GM18508 (cell line): Measurements from ENCODE around the gene CTSE.

Experiments
- ATAC-seq: cut with Tn5 transposase; IDR thresholded peaks from one replicate; pipeline ENCODE4 v1.9.1; 2021; ENCODE audit warnings: moderate number of reproducible peaks; ENCODE audit not compliant: insufficient read depth, unreplicated experiment

Gene CTSE

DNA sequence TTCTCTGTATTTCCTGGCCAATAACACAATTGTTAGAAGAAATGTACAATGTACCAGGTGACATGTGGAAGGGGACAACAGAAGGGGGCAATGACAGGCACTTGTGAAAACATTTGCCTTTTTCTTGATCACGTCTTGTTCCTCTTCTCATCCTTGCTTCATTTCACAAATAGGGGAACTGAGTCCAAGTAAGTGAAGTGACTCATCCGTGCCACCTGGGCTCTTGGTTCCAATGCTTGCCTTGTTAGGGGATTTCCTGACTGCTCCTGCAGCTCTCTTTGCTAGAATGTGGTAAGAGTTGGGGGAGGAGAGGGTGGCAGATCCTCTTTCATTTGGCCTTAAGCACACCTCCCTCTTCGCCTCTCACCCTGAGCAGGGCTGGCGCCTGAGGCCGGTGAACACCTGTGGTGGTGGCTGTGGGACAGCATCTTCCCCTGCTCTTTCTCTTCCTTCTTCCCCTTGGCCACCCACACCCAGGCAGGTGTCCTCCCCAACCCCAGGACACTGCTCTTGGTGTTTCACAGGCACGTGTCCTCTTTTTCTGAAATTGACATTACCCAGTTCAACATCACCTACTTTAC is 27.1 kb upstream of the CTSE start:
- peak; percentile 76 for ATAC-seq

DNA sequence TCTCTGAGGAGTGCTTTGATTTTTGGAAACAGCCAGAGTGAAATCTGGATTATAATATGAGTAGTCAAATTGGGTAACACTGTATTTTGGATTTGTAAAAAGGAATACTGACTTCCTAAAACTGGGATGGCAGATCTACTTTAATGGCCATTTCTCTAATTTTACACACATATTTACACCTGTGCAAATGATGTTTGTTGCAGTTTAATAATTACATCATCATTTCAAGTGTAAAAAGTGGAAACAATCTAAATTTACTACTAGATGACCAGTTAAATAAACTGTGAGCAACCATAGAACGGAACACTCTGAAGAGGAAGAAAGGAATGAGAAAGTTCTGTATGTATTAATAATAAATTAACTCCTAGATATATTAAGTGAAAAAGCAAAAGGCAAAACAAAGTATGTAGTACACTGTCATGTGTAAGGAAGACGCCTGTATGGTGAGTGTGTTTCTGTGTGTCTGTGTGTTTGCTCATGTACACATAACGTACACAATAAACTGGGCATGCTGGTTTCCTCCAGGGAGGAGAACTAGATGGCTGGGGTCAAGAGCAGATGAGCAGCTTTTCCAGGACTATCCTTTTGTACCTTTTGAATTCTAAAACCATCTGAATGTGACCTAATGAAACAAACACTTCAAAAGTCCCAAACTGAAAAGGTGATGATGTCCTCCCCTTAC is 26.4 kb upstream of the CTSE start:
- no peak for ATAC-seq

DNA sequence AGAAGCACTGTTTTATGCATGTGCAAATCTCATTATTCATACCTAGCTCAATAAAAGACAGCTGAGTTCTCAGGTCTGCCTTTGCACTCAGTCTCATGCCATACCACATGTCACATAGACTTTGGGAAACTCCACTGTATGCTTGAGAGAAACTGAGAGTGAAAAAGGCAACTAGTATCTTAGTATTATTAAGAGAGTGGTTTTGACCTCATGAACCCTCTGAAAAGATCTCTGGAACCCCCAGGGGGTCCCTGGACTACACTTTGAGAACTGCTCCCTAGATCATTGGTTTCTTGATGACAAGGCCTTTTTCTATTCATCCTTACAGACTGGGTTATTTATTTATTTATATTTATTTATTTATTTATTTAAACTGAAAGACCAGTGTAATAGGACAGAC is 25.6 kb upstream of the CTSE start:
- ATAC-seq: peak; percentile 33

DNA sequence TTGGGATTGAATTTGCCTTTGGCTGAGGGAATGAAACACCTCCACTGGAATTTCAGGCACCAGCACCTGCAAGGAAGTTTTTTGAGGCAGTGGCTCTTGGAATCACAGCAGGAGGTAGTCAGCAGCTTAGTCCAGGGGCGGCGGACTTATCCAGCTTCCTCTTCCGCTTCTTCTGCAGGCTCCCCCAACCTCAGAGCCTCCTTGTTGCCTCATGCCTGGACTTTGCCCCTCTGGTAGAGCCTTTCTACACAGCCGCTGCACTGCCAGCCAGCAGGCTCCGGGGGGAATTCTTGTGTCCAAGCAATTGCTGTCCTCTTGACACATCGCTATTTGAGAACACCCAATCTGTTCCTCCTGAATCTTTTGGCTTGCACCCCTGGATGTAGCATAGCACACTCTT is 24.9 kb upstream of the CTSE start:
- no peak for ATAC-seq

DNA sequence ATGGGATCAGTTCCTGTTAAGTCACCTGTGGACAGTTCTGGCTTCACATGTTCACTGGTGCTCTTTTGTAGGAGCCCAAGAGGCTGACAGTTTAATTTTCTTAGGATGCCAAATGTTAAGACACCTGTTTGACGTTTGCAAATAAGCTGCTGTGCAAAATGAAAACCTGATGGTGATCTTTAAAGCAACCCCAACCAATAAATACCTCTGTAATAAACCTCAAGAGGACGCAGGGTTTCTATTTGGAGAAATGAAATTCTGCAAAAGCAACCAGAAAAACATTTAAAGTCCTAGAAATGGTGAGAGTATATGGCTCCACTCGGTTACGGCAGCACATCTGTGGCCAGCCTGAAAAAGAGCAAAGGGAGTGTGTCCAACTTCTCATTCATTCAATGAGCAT is 23.6 kb upstream of the CTSE start:
- no peak for ATAC-seq

DNA sequence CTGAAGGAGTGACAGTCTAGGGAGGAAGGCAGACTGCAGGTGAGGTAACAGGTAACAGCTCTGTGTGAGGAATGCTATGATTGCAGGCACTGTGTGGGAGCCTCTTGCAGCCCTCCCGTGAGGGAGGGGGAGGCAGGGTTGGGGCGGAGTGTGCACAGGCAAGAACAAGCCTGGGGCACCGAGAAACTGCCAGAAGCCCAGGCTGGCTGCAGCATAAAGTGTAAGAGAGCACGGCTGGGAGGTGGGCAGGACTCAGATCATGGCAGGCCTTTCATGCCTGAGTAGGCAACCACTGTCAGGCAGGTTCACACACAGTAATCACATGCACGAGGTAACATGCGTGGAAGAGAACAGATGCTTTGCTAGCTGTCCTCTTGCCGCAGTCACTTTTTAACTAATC is 17.9 kb upstream of the CTSE start:
- ATAC-seq: no peak

DNA sequence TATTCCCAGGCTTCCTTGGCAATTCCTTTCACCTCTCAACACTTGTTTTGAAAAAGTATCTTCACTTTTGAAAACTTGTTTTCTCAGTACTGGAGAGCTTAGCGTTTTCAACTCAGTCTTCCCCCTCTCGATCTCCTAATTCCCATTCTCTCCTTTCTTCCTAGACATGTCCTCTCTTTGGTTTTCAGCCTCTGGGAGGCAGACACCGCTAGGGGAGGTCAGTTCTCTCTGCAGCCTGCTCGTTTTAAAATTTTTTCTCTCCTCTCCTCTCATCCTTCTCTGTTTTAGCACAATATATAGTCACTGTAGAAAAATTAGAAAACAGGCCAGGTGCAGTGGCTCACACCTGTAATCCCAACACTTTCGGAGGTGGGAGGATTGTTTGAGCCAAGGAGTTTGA is 16.6 kb upstream of the CTSE start:
- no peak for ATAC-seq

DNA sequence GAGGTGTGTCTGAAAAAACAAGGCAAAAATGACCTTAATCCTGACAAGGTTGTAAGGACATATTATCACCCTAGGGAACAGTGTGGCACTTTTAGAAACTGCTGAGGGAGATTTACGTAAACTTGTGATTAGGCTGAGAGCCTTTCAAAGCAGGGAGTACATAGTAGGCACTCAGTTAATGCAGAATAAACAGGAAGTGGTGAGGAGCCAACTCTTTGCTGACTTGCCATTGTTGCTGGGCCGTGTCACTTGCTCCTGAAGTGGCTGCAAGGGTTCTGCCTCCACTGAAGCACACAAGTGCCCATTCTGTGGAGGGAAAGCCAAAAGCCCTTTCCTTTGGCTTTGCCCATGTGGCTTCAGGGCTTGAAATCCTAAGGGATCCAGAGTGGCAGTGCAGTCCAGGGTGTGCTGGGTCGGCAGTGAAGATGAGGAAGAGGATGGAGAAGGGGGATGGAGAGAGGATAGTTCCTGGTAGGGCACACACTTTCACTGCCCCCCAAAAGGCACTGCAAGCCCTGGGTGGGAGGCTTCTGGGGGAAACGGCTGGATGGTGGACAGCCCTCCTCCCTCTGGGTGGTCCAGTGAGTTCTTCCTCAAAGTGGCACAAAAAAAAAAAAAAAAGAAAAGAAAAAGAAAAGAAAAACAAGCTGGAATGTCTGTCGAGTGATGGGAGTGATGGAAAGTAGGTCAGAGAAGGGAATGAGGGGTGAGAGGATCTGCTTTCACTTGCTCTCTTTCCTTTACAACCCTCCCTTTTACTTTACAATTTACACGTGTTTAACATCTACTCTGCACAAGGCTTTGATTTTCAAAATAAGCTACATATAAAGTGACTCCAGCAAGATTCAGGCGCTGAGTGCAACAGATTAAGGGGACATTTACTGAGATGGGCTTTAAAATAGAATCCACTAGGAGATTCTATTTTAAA is 15.6 kb upstream of the CTSE start:
- ATAC-seq: no peak

DNA sequence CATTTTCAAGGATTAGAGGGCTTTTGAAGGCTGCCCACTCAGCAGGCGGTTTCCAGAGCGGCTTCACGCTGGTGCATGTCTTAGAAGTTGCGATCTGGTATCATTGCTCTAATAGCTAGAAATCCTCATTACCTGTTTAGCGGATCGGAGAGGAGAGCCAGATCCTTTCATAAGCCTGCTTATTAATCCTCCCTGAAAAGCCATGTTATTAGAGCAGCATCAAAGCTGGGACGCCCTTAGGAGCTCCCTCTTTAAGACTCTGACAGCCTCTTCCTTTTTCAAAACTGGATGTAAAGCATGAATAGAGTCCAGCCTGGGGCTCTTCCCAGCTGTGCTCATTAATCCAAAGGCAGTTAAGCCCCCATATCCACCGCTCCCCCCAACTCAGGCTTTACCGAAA is 13.9 kb upstream of the CTSE start:
- no peak for ATAC-seq

DNA sequence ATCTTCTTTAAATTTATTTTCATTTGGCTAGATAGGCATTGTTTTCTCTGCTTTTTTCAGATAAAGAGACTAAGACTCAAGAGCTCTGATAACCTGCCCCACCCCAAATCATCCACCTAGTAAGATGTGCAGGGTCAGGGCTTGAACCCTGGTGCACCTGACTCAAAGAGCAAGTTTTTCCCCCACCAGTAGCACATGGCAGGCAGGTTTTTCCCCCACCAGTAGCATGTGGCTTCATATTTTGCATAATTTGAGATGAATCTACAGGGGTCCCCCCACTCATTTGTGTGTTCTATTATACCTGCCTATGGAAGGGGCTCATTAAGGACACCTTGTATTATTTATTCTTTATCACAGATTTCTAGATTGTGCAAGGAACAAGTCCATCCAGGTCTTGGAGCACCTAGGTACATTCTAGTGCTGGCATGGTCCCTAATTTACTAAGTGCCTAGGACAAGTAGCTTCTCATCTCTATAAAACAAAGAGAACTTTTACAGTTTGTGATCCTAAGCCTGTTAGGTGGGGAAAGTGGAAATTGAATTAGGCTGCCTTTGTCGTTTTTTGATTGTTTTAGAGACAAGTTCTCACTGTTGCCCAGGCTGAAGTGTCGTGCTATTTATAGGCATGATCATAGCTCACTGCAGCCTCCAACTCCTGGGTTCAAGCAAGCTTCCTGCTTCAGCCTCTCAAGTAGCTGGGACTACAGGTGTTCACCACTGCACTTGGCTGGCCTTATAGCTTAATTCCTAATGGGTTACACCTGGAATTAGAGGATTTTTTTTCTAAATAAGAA is 13.2 kb upstream of the CTSE start:
- no peak for ATAC-seq

DNA sequence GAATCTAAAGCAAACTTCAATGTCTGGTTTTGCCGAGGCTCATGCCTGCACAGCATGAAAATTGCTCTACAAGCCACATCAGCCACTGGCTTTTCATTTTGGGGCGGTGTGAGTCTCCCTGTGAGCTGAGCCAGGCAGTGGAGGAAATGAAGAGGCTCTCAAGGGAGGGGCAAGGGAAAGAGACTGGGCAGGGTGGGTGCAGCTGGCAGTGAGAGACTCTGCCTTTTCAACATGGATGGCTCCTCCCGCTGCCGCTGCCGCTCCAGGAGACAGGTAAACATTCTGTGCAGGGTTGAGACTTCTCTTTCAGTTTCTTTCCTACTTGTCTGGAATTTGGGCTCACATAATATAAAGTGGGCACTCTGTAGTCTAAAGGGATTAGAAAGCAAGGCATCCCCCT is 11.3 kb upstream of the CTSE start:
- no peak for ATAC-seq

DNA sequence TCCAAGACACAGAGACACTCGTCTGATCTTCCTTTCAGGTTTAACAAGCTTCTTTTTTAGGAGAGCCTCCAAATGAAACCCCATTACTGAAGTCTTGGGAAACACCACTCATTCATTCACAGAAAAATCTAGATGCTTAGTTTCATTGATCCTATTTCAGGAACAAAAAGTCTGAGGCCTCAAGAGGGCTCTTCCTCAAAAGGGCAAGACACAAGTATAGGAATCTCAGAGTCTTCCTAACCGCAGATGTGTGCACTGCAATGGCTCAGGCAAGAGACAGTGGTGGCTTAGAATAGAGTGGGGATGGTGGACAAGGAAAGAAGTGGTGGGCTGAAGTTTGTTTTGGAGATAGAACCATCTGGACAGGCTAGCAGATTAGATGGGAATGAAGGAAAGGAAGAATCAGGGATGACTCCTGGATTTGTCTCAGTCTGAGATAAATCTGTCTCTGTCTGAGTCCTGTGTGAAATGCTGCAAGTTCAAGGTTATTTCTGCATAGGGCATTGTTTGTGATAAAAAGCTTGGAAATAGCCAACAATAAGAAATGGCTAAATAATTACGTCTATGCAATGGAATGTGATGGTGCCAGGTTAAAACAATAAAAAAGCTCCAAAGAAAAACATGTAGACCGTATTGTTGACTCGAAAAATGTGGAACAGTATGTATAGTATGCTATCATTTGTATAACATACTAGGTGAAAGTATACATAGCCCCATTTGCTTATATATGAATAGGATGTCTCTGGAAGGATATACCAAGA is 8.9 kb upstream of the CTSE start:
- no peak for ATAC-seq

DNA sequence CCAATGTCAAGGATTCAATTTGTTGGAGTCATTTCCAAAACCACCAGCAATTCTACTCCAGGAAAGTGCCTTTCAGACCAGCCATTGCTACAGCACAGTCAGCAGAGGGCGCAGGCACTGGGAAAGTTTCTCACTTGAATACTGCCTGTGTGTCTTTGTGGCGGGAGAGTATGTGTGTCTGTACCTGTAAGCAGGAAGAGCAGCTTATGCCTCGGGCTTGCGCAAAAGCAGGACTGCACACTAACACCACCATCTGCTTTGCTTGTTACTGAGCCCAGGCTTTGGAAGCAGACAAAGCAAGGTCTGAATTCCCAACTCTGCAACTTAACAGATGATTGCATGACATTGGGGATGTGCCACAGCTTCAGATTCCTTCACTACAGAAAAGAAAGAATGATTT is 7.0 kb upstream of the CTSE start:
- peak; percentile 54 for ATAC-seq

DNA sequence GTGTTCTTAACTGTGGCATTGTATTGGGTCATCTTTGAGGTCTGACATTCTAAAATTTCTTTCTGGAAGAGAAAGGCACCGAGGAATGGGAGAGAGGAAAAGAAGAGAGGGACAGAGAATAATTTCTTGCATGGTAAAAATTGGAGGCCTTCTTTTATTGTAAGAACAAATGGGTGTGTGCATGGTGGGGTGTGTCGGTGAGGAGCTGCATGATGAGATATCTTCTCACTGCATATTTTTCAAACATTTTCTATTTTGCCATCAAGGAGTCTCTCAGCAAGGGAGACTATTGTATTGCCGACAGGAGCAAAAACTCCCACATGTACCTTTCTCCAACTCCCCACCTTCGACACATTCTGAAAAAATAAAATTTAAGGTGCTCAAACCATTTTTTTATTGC is 6.5 kb upstream of the CTSE start:
- no peak for ATAC-seq

DNA sequence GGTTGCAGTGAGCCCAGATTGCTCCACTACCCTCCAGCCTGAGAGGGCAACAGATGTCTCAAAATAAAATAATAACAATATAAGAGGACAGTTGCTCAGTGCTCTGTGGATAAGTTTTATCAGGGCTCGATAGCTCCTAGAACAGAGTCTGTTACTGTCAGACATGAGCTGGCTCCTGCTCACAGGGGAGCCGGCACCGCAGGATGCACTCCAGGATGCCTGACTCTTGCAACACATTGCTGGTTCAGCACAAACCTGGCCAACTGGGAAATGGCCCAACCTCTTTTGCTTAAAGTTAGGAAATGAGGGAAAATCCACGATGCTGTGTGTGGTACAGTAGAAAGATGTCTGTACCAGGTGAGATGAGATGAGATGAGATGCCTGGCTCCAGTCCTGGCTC is 5.8 kb upstream of the CTSE start:
- ATAC-seq: no peak

DNA sequence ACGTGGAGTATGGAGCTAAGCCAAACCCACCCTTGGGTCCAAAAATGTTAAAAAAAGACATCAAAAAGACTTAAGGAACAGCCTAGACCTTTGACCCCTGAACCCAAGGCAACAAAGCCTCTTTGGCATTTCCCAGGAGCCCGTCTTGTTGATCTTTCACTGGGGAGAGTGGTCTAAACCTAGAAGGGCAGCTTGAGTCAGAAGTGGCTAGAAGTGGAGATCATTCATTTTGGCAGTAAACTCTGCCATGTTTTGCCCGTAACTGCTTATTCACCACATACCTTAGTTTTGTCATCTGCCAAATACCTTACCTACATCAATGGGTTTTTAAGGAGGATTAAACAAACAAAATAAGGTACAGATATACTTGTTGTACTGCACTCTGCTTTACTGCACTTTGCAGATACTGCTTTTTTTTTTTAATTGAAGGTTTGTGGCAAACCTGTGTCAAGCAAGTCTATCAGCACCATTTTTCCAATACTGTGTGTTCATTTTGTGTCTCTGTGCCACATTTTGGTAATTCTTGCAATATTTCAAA is 1.7 kb upstream of the CTSE start:
- ATAC-seq: no peak

DNA sequence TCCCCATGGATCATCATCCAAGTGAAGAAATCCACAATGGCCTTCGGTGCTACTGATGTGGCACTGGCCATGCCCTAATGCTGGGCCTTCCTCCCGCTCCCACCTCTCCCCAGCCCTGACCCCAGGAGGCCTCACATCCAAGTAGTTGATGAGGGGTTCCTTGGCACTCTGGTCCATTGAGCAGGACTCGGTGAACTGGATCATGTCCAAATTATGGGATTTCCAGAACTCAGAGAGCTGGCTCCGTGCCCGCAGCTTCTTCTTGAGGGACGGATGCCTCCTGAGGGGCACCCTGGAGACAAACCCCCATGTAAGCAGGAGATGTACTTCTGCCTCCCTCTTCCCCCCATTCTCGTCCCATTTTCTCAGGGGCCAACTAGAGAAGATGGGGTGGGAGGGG is 929 bp downstream of the CTSE start:
- ATAC-seq: no peak

DNA sequence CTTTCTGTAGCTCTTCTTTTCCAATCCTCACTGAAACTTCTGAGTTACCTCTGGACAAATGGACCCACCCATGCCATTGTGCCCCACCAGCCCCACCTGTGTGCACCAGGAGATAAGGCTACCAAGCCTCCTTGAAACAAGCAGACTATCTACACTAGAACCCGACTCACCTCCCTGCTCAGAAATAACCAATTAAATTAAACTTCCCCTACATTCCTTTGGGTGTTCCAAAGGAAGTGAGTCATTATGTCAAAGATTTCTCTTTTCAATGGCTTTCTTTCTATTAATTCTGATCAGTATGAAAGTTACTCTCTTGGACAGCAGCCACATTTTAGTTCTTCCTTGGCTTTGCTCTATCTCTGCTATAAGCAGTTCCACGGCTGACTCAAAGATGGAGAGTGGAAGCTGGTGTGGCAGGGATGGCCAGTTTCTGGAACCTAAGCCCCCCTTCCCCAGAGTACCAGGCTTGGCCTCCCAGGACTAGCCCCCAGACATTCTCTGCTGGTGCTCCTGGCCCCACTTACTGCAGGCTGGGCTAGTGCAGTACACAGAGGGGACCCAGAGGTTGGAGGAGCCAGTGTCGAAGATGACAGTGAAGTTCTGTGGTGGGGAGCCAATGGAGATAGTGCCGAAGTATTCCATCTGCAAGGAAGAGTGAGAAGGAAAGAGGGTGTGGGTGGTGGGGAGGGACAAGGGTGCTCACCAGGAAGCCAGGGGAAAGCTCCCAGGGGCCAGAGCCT is 1.9 kb downstream of the CTSE start:
- ATAC-seq: no peak

DNA sequence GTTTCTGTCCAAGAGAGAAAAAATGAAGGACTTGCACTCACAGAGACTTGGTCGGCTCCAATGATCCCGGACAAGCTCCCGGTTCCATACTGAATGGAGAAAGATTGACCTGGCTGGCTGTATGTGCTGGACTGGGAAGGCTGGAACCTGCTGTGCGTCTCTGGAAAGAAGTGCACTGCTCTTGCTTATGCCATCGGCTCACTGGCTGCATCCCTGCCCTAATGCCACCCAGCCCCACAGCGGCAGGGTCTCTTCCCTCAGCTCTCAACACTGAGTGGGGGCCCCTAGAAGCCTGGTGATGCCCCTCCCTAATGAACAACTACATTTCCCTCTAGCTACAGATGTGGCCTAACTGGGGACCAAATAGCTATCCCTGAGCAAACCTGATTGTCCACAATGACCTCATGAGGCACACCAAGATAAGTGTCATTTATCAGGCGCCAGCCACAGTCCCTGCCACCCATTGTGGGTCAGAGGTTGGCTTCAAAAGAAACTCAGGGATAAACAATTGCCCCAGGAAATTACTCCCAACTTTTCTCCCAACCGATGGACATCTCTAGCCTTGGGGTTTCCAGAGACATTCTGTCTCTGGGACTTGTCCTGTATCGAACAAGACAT is 2.6 kb downstream of the CTSE start:
- ATAC-seq: no peak
